HEK293 (cell line): Measurements from ENCODE around the gene SCN8A.

Experiments used
- CTCF ChIA-PET: fragments of 350-600 bp; formaldehyde crosslinking; extraction: SDS; loops from one replicate; lab custom pipeline; 2021; ENCODE audit warnings: antibody characterized with exemption; lab: Yijun Ruan, JAX
- POLR2A ChIA-PET: fragments of 300-600 bp; formaldehyde crosslinking; extraction: SDS; loops from one replicate; lab custom pipeline; 2020; ENCODE audit warnings: antibody characterized with exemption, inconsistent platforms; lab: Yijun Ruan, JAX
- H3K27ac ChIP-seq: fragments of 200-500 bp; sonication (Bioruptor generic); 2 replicates; pipeline ENCODE4 v1.5.1; 2014; ENCODE audit warnings: low read depth, low read length, control low read depth, inconsistent platforms; ENCODE audit errors: extremely low read depth
- H3K36me3 ChIP-seq, 2 experiments: fragments of 200-500 bp in 1 of 2; sonication (Bioruptor generic) in 1 of 2; 1 replicate in 1 of 2; 2 replicates in 1 of 2; pipeline ENCODE4 v1.5.1; 2014 to 2017; ENCODE audit warnings: inconsistent platforms in 2 of 2, low read length in 2 of 2; ENCODE audit not compliant: control insufficient read depth in 2 of 2, insufficient read depth in 1 of 2
- H3K4me1 ChIP-seq: fragments of 200-500 bp; sonication (Bioruptor generic); 2 replicates; pipeline ENCODE4 v1.5.1; 2014; ENCODE audit warnings: mild to moderate bottlenecking, low read length, inconsistent platforms; ENCODE audit not compliant: control insufficient read depth, insufficient read depth
- H3K4me3 ChIP-seq: 2 replicates; pipeline ENCODE4 v1.5.1; 2011; ENCODE audit warnings: low read depth, mild to moderate bottlenecking, control low read depth, low read length, moderate library complexity
- H3K9me3 ChIP-seq: fragments of 200-500 bp; sonication (Bioruptor generic); 2 replicates; pipeline ENCODE4 v1.5.1; 2014; ENCODE audit warnings: low read depth, low read length, inconsistent platforms; ENCODE audit not compliant: control insufficient read depth, insufficient read depth
- BCL11B ChIP-seq: fragments of 450-650 bp; formaldehyde crosslinking; IDR thresholded peaks from 2 replicates; pipeline ENCODE4 v1.5.1; 2016; ENCODE audit warnings: low read depth, missing biosample characterization, missing genetic modification characterization
- KLF8 ChIP-seq: fragments of 450-650 bp; formaldehyde crosslinking; IDR thresholded peaks from 2 replicates; pipeline ENCODE4 v1.5.1; 2016; ENCODE audit warnings: missing biosample characterization, missing genetic modification characterization
- MEIS1 ChIP-seq: sonication (generic); formaldehyde crosslinking; IDR thresholded peaks from 2 replicates; pipeline ENCODE4 v1.8.1; 2022; ENCODE audit warnings: missing genetic modification reagents, mild to moderate bottlenecking, borderline replicate concordance
- OSR2 ChIP-seq: fragments of 450-650 bp; formaldehyde crosslinking; IDR thresholded peaks from 2 replicates; pipeline ENCODE4 v1.5.1; 2016; ENCODE audit warnings: missing biosample characterization, missing genetic modification characterization
- SP7 ChIP-seq: fragments of 450-650 bp; formaldehyde crosslinking; IDR thresholded peaks from 2 replicates; pipeline ENCODE4 v1.5.1; 2016; ENCODE audit warnings: missing biosample characterization, missing genetic modification characterization
- ZBTB10 ChIP-seq: fragments of 450-650 bp; formaldehyde crosslinking; IDR thresholded peaks from 2 replicates; pipeline ENCODE4 v1.5.1; 2016; ENCODE audit warnings: missing biosample characterization, missing genetic modification characterization
- ZBTB11 ChIP-seq: fragments of 450-650 bp; formaldehyde crosslinking; conservative IDR thresholded peaks from 2 replicates; pipeline ENCODE4 v1.5.1; 2016; ENCODE audit warnings: low read depth, missing biosample characterization, missing genetic modification characterization
- ZBTB48 ChIP-seq: fragments of 450-650 bp; formaldehyde crosslinking; IDR thresholded peaks from 2 replicates; pipeline ENCODE4 v1.5.1; 2016; ENCODE audit warnings: missing biosample characterization, missing genetic modification characterization
- ZBTB7A ChIP-seq: fragments of 450-650 bp; formaldehyde crosslinking; IDR thresholded peaks from 2 replicates; pipeline ENCODE4 v1.5.1; 2016; ENCODE audit warnings: low read depth, missing biosample characterization, missing genetic modification characterization
- ZEB2 ChIP-seq: fragments of 450-650 bp; formaldehyde crosslinking; IDR thresholded peaks from 2 replicates; pipeline ENCODE4 v1.5.1; 2016; ENCODE audit warnings: missing biosample characterization, missing genetic modification characterization
- ZNF148 ChIP-seq: fragments of 450-650 bp; formaldehyde crosslinking; IDR thresholded peaks from 2 replicates; pipeline ENCODE4 v1.5.0; 2017; ENCODE audit warnings: missing biosample characterization, missing genetic modification characterization, borderline replicate concordance
- ZNF157 ChIP-seq: fragments of 450-650 bp; formaldehyde crosslinking; IDR thresholded peaks from 2 replicates; pipeline ENCODE4 v1.5.1; 2016; ENCODE audit warnings: missing biosample characterization, missing genetic modification characterization
- ZNF324 ChIP-seq: fragments of 450-650 bp; formaldehyde crosslinking; IDR thresholded peaks from 2 replicates; pipeline ENCODE4 v1.5.1; 2016; ENCODE audit warnings: missing biosample characterization, missing genetic modification characterization
- ZNF366 ChIP-seq: fragments of 450-650 bp; formaldehyde crosslinking; conservative IDR thresholded peaks from 2 replicates; pipeline ENCODE4 v1.5.1; 2016; ENCODE audit warnings: missing biosample characterization, missing genetic modification characterization
- ZNF37A ChIP-seq: fragments of 450-650 bp; IDR thresholded peaks from 2 replicates; pipeline ENCODE4 v1.5.1; 2018; ENCODE audit warnings: missing biosample characterization, missing genetic modification characterization
- ZNF398 ChIP-seq: fragments of 450-650 bp; formaldehyde crosslinking; IDR thresholded peaks from 2 replicates; pipeline ENCODE4 v1.5.1; 2017; ENCODE audit warnings: missing biosample characterization, missing genetic modification characterization
- ZNF548 ChIP-seq: fragments of 450-650 bp; formaldehyde crosslinking; IDR thresholded peaks from 2 replicates; pipeline ENCODE4 v1.5.1; 2016; ENCODE audit warnings: missing biosample characterization, missing genetic modification characterization
- ZNF571 ChIP-seq: fragments of 450-650 bp; formaldehyde crosslinking; IDR thresholded peaks from 2 replicates; pipeline ENCODE4 v1.5.0; 2017; ENCODE audit warnings: missing biosample characterization, missing genetic modification characterization
- ZNF580 ChIP-seq: fragments of 450-650 bp; formaldehyde crosslinking; IDR thresholded peaks from 2 replicates; pipeline ENCODE4 v1.5.1; 2016; ENCODE audit warnings: missing biosample characterization, missing genetic modification characterization
- ZNF596 ChIP-seq: fragments of 450-650 bp; IDR thresholded peaks from 2 replicates; pipeline ENCODE4 v1.5.0; 2018; ENCODE audit warnings: missing biosample characterization, mild to moderate bottlenecking, missing genetic modification characterization, moderate library complexity
- ZNF658 ChIP-seq: fragments of 450-650 bp; formaldehyde crosslinking; IDR thresholded peaks from 2 replicates; pipeline ENCODE4; 2016; ENCODE audit warnings: missing biosample characterization, missing genetic modification characterization
- ZNF660 ChIP-seq: fragments of 450-650 bp; IDR thresholded peaks from 2 replicates; pipeline ENCODE4 v1.5.1; 2018; ENCODE audit warnings: missing biosample characterization, mild to moderate bottlenecking, missing genetic modification characterization
- ZNF664 ChIP-seq: fragments of 450-650 bp; formaldehyde crosslinking; IDR thresholded peaks from 2 replicates; pipeline ENCODE4 v1.5.1; 2016; ENCODE audit warnings: missing biosample characterization, missing genetic modification characterization
- ZNF830 ChIP-seq: fragments of 450-650 bp; IDR thresholded peaks from 2 replicates; pipeline ENCODE4 v1.5.0; 2018; ENCODE audit warnings: missing biosample characterization, missing genetic modification characterization, low read depth, mild to moderate bottlenecking, moderate library complexity
- ZNF837 ChIP-seq: fragments of 450-650 bp; formaldehyde crosslinking; IDR thresholded peaks from 2 replicates; pipeline ENCODE4 v1.5.1; 2016; ENCODE audit warnings: missing biosample characterization, missing genetic modification characterization
- ZSCAN16 ChIP-seq: fragments of 450-650 bp; formaldehyde crosslinking; IDR thresholded peaks from 2 replicates; pipeline ENCODE4 v1.5.1; 2016; ENCODE audit warnings: missing biosample characterization, missing genetic modification characterization
- ZSCAN30 ChIP-seq: fragments of 450-650 bp; IDR thresholded peaks from 2 replicates; pipeline ENCODE4 v1.5.1; 2018; ENCODE audit warnings: missing biosample characterization, mild to moderate bottlenecking, missing genetic modification characterization, moderate library complexity
- ZXDB ChIP-seq: fragments of 450-650 bp; formaldehyde crosslinking; IDR thresholded peaks from 2 replicates; pipeline ENCODE4 v1.5.1; 2016; ENCODE audit warnings: missing biosample characterization, missing genetic modification characterization

The SCN8A gene

GRCh38 chr12:51591016-51591901 is at the start of gene SCN8A (continued):
- TF ChIP-seq ZNF324 (tag by site-specific recombination): no peak
- 0 out of 2 replicates have a peak, but pooled peaks have one; percentile 17 for TF ChIP-seq ZNF660 (tag by site-specific recombination)
- TF ChIP-seq SP7 (tag by site-specific recombination): 0 out of 2 replicates have a peak, but pooled peaks have one; percentile 30
- no peak for TF ChIP-seq MEIS1
- TF ChIP-seq ZBTB48 (tag by site-specific recombination): peak; percentile 97
- no peak for TF ChIP-seq ZNF548
- TF ChIP-seq ZNF148 (tag by site-specific recombination): no peak
- TF ChIP-seq ZNF366: peak; percentile 40; the same call in 1 of the 2 replicates
- 0 out of 2 replicates have a peak, but pooled peaks have one; percentile 47 for TF ChIP-seq ZSCAN30
- peak; percentile 46 for TF ChIP-seq ZEB2 (tag by site-specific recombination)
- TF ChIP-seq KLF8: no peak
- 0 out of 2 replicates have a peak, but pooled peaks have one; percentile 38 for TF ChIP-seq ZBTB10 (tag by site-specific recombination)
- TF ChIP-seq ZBTB11 (tag by site-specific recombination): peak; percentile 41; the same call in 1 of the 2 replicates
- TF ChIP-seq ZSCAN16: no peak
- peak; percentile 39; the same call in 1 of the 2 replicates for TF ChIP-seq ZBTB7A (tag by site-specific recombination)

- Histone ChIP-seq H3K4me3 (no peak overlapping the region), H3K27ac (no peak overlapping the region), H3K4me1 (no peaks in the 10 kb centered on the region), H3K9me3 (no peaks in the 10 kb centered on the region), H3K36me3 (no peaks in the 10 kb centered on the region)
- ChIA-PET CTCF (no interaction called here), POLR2A (no interaction called here)
- TF ChIP-seq ZXDB (tag by site-specific recombination) (no peak), ZNF580 (no peak), ZNF571 (tag by site-specific recombination) (no peak), ZNF658 (tag by site-specific recombination) (no peak), ZNF157 (tag by site-specific recombination) (no peak), ZNF664 (tag by site-specific recombination) (no peak), ZNF830 (tag by site-specific recombination) (no peak), ZNF596 (no peak), ZNF398 (tag by site-specific recombination) (no peak), BCL11B (tag by site-specific recombination) (no peak), OSR2 (tag by site-specific recombination) (no peak), ZNF37A (tag by site-specific recombination) (no peak), ZNF837 (tag by site-specific recombination) (no peak)
Observed at GRCh38 chr12:51546097-51546496, 44.9 kb upstream of the SCN8A start.
